B cell (primary cell): Measurements from ENCODE around the gene EFNA2.

ENCODE experiments used
- CTCF ChIP-seq: fragments of 200-600 bp; IDR thresholded peaks from one replicate; pipeline ENCODE4 v1.8.0; 2022; ENCODE audit warnings: antibody characterized with exemption, mild to moderate bottlenecking
- EZH2 ChIP-seq: IDR thresholded peaks from 2 replicates; pipeline ENCODE4 v1.6.1; 2012; ENCODE audit warnings: borderline replicate concordance, low read depth, mild to moderate bottlenecking, moderate library complexity, low read length; ENCODE audit not compliant: insufficient read depth, poor library complexity, severe bottlenecking

- no peak for TF ChIP-seq EZH2
- TF ChIP-seq CTCF = no peak
These were observed 41.5 kb downstream of the EFNA2 start for GRCh38 chr19:1327125-1327524.
